Transverse colon (tissue), 4 donors: ENCODE measurements around the gene SCG2. TPM values are rescaled to one million over a fixed set of nuclear protein-coding genes. Genes with fewer than 3 reads are reported as not detected.

ENCODE experiments used
- DNase-seq: peaks from one replicate; pipeline ENCODE4 v3.0.0-alpha.2; 2019
- H3K27ac ChIP-seq, 4 donors: fragments of 200-600 bp; sonication (generic); 2 replicates each; pipeline ENCODE4 v1.5.1; 2016 to 2018; ENCODE audit warnings: inconsistent platforms in 4 of 4
- H3K27me3 ChIP-seq: fragments of 200-600 bp; sonication (generic); 2 replicates; pipeline ENCODE4 v1.5.1; 2017; ENCODE audit warnings: inconsistent platforms
- H3K36me3 ChIP-seq, 4 donors: fragments of 200-600 bp; sonication (generic); 2 replicates each; pipeline ENCODE4 v1.5.1; 2017 to 2019; ENCODE audit warnings: inconsistent platforms in 4 of 4
- H3K4me1 ChIP-seq, 4 donors: fragments of 200-600 bp; sonication (generic); 2 replicates each; pipeline ENCODE4 v1.5.1; 2017 to 2020; ENCODE audit warnings: inconsistent platforms in 4 of 4
- H3K4me3 ChIP-seq, 4 donors: fragments of 200-600 bp; sonication (generic); 1 replicate in 1 of 4; 2 replicates in 3 of 4; pipeline versions ENCODE4 v1.5.1 to v1.6.1; 2017 to 2019; ENCODE audit warnings: inconsistent platforms in 4 of 4
- H3K9me3 ChIP-seq, 2 donors: fragments of 200-600 bp; sonication (generic); 2 replicates each; pipeline ENCODE4 v1.5.1; 2017 to 2019; ENCODE audit warnings: inconsistent platforms in 2 of 2
- EP300 ChIP-seq: sonication (generic); formaldehyde crosslinking; IDR thresholded peaks from one replicate; pipeline ENCODE4 v1.6.1; 2017; ENCODE audit warnings: antibody characterized with exemption, low read depth
- POLR2A ChIP-seq: fragments of 450-650 bp; IDR thresholded peaks from one replicate; pipeline ENCODE4 v1.6.1; 2016; ENCODE audit warnings: antibody characterized with exemption, mild to moderate bottlenecking, moderate library complexity
- POLR2AphosphoS5 ChIP-seq, 3 donors: sonication (generic); formaldehyde crosslinking; IDR thresholded peaks; one replicate each; pipeline ENCODE4 v1.6.1; 2016; ENCODE audit warnings: antibody characterized with exemption in 3 of 3
- WGBS, 2 donors: methylation state at CpG; one replicate each; pipeline ENCODE4 v1.1.5; 2018; ENCODE audit warnings: low coverage in 1 of 2; 5-methylcytosine and 5-hydroxymethylcytosine counted together
- in situ Hi-C, 4 donors: fragments of 200-750 bp; cut with MboI; loops; one replicate each; pipeline versions ENCODE4 v1.15.0 to v1.15.1; 2017; ENCODE audit warnings: low sequenced_read_pairs in 3 of 4, low pct_ligation_motif_present in 1 of 4, low pct_unique_long_range_greater_than_20kb in 1 of 4
- intact Hi-C: fragments of 100-400 bp; cut with DNase I; formaldehyde crosslinking; loops from one replicate; pipeline ENCODE4 v1.15.1; 2023; ENCODE audit warnings: low total_unique reads
- total RNA-seq, 4 donors: library from RNA; depleted of rRNA; stranded (reverse); fragments of >200 nt; gene quantifications; one replicate each; pipeline ENCODE4 v1.1.0, GENCODE V29; 2016
- TF ChIP-seq, protein P1 (sequence below), 5 experiments: fragments of 200-600 bp in 3 of 5; fragments of 450-650 bp in 2 of 5; sonication (generic) in 3 of 5; IDR thresholded peaks; 1 replicate in 2 of 5; 2 replicates in 3 of 5; pipeline ENCODE4 v1.5.1; 2016 to 2017; ENCODE audit warnings: antibody characterized with exemption in 5 of 5, inconsistent platforms in 3 of 5, mild to moderate bottlenecking in 2 of 5, moderate library complexity in 1 of 5

Gene SCG2
- total RNA-seq, 4 donors from 2014 or later = 0.37 to 9.6 (median 4.5) TPM

GRCh38 chr2:223589901-223590300 is 12.3 kb downstream of the SCG2 start:
- H3K4me1 ChIP-seq = no peaks in the 10 kb centered on the region
- no peaks in the 10 kb centered on the region for H3K9me3 ChIP-seq
- DNase-seq = no peak
- in situ Hi-C loops (loop anchor here in 1 of 4 donors (25.0 kb wide), 1 partner anchor 628 kb away; no protein-coding TSS in a partner anchor), intact Hi-C loops (no loop called here)
- no peaks in the 10 kb centered on the region for H3K27me3 ChIP-seq
- H3K36me3 ChIP-seq = no peaks in the 10 kb centered on the region
- H3K27ac ChIP-seq = no peak overlapping the region
- no peak overlapping the region for H3K4me3 ChIP-seq
- TF ChIP-seq EP300 = no peak
- TF ChIP-seq POLR2A = no peak
- TF ChIP-seq POLR2AphosphoS5 (IDR thresholded peaks at IDR 0.05) = no peak
- TF ChIP-seq, protein P1, sequence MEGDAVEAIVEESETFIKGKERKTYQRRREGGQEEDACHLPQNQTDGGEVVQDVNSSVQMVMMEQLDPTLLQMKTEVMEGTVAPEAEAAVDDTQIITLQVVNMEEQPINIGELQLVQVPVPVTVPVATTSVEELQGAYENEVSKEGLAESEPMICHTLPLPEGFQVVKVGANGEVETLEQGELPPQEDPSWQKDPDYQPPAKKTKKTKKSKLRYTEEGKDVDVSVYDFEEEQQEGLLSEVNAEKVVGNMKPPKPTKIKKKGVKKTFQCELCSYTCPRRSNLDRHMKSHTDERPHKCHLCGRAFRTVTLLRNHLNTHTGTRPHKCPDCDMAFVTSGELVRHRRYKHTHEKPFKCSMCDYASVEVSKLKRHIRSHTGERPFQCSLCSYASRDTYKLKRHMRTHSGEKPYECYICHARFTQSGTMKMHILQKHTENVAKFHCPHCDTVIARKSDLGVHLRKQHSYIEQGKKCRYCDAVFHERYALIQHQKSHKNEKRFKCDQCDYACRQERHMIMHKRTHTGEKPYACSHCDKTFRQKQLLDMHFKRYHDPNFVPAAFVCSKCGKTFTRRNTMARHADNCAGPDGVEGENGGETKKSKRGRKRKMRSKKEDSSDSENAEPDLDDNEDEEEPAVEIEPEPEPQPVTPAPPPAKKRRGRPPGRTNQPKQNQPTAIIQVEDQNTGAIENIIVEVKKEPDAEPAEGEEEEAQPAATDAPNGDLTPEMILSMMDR (IDR thresholded peaks at IDR 0.05) = no peak
- WGBS, 2 donors = 85 to 100% methylated on average over 2 of the region's 2 CpGs

DNA sequence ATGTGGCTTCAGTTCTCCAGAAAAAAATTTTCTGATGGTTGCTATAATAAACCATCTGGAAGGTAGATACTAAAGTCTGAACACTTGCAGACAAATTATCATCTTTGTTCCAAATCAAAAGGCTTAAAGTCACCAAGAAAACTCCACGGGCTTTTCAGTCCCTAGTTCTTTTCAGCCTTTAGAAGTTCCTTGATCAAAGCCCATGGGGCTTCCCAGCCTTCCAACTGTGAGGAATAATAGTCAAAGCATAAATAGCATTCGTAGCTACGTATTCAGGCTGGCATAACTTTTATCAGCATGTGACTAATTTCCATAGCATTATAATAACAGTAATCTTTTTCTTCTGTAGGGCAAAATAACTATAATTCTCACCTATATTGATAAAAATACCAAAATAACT is 13.9 kb downstream of the SCG2 start:
- H3K27me3 ChIP-seq = no peaks in the 10 kb centered on the region
- 73 to 85% methylated on average over 2 to 3 of the region's 3 CpGs for WGBS, 2 donors
- no peaks in the 10 kb centered on the region for H3K9me3 ChIP-seq
- in situ Hi-C loops (loop anchor here in 1 of 4 donors (25.0 kb wide), 1 partner anchor 626 kb away; no protein-coding TSS in a partner anchor), intact Hi-C loops (no loop called here)
- TF ChIP-seq, protein P1 (IDR thresholded peaks at IDR 0.05) = no peak
- TF ChIP-seq POLR2A = no peak
- no peak for TF ChIP-seq POLR2AphosphoS5 (IDR thresholded peaks at IDR 0.05)
- TF ChIP-seq EP300 = no peak
- no peak overlapping the region for H3K27ac ChIP-seq
- no peak overlapping the region for H3K4me3 ChIP-seq
- H3K4me1 ChIP-seq = no peaks in the 10 kb centered on the region
- H3K36me3 ChIP-seq = no peaks in the 10 kb centered on the region
- DNase-seq = no peak

- Histone ChIP-seq H3K9me3 (no peaks in the 10 kb centered on the region), H3K4me3 (no peak overlapping the region), H3K36me3 (no peaks in the 10 kb centered on the region), H3K27ac (no peak overlapping the region), H3K4me1 (no peaks in the 10 kb centered on the region), H3K27me3 (no peaks in the 10 kb centered on the region)
- TF ChIP-seq POLR2A = no peak
- no peak for TF ChIP-seq EP300
- TF ChIP-seq, protein P1 (IDR thresholded peaks at IDR 0.05) = no peak
- TF ChIP-seq POLR2AphosphoS5 (IDR thresholded peaks at IDR 0.05) = no peak
- intact Hi-C loops = no loop called here
- 73 to 79% methylated on average over 3 of the region's 3 CpGs for WGBS, 2 donors
- no peak for DNase-seq
- in situ Hi-C loops = loop anchor here in 1 of 4 donors (25.0 kb wide), 1 partner anchor 625 kb away; no protein-coding TSS in a partner anchor
These were observed 14.9 kb downstream of the SCG2 start for GRCh38 chr2:223587301-223587700.

GRCh38 chr2:223586261-223586660 is 15.9 kb downstream of the SCG2 start:
- Histone ChIP-seq H3K4me3 (no peak overlapping the region), H3K27ac (no peak overlapping the region), H3K36me3 (no peaks in the 10 kb centered on the region), H3K4me1 (no peaks in the 10 kb centered on the region), H3K9me3 (no peaks in the 10 kb centered on the region), H3K27me3 (no peaks in the 10 kb centered on the region)
- in situ Hi-C loops (loop anchor here in 1 of 4 donors (25.0 kb wide), 1 partner anchor 624 kb away; no protein-coding TSS in a partner anchor), intact Hi-C loops (no loop called here)
- TF ChIP-seq, protein P1 (IDR thresholded peaks at IDR 0.05) = no peak
- TF ChIP-seq POLR2AphosphoS5 (IDR thresholded peaks at IDR 0.05) (no peak), EP300 (no peak), POLR2A (no peak)
- DNase-seq = no peak
- WGBS, 2 donors = 5 to 28% methylated on average over 2 of the region's 2 CpGs
